ENCODE measurements around the gene EGLN2.

GRCh38 chr19:40758491-40758890 lies 40.5 kb upstream of the EGLN2 start:
- no peak for TF ChIP-seq CTCF (IDR thresholded peaks at IDR 0.05)
- TF ChIP-seq, protein P1, sequence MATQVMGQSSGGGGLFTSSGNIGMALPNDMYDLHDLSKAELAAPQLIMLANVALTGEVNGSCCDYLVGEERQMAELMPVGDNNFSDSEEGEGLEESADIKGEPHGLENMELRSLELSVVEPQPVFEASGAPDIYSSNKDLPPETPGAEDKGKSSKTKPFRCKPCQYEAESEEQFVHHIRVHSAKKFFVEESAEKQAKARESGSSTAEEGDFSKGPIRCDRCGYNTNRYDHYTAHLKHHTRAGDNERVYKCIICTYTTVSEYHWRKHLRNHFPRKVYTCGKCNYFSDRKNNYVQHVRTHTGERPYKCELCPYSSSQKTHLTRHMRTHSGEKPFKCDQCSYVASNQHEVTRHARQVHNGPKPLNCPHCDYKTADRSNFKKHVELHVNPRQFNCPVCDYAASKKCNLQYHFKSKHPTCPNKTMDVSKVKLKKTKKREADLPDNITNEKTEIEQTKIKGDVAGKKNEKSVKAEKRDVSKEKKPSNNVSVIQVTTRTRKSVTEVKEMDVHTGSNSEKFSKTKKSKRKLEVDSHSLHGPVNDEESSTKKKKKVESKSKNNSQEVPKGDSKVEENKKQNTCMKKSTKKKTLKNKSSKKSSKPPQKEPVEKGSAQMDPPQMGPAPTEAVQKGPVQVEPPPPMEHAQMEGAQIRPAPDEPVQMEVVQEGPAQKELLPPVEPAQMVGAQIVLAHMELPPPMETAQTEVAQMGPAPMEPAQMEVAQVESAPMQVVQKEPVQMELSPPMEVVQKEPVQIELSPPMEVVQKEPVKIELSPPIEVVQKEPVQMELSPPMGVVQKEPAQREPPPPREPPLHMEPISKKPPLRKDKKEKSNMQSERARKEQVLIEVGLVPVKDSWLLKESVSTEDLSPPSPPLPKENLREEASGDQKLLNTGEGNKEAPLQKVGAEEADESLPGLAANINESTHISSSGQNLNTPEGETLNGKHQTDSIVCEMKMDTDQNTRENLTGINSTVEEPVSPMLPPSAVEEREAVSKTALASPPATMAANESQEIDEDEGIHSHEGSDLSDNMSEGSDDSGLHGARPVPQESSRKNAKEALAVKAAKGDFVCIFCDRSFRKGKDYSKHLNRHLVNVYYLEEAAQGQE (IDR thresholded peaks at IDR 0.05; ENCODE audit: insufficient read depth in 1 of 2, low read depth in 2 of 2, low read length in 1 of 2), result no peak
- no peak for TF ChIP-seq POLR2AphosphoS5 (IDR thresholded peaks at IDR 0.05; ENCODE audit: low read depth, low read length)
